GM19238 (cell line): Measurements from ENCODE around the gene PAK4.

Experiments
- DNase-seq: peaks from one replicate; pipeline ENCODE4 v3.0.0; 2011; ENCODE audit warnings: low spot score; ENCODE audit not compliant: insufficient read length

Gene PAK4

GRCh38 chr19:39146686-39147450 is 21.3 kb downstream of the PAK4 start:
- DNase-seq = no peak

- no peak for DNase-seq
These were observed 21.9 kb downstream of the PAK4 start for GRCh38 chr19:39147480-39147879.

- DNase-seq = no peak
These were observed 23.4 kb downstream of the PAK4 start for GRCh38 chr19:39148939-39149529.

- no peak for DNase-seq
These were observed 24.6 kb downstream of the PAK4 start for GRCh38 chr19:39150235-39150634.

- DNase-seq = no peak
These were observed 25.4 kb downstream of the PAK4 start for GRCh38 chr19:39150807-39151600.

GRCh38 chr19:39152066-39152465 is 26.5 kb downstream of the PAK4 start:
- DNase-seq = no peak

- DNase-seq = no peak
These were observed 28.6 kb downstream of the PAK4 start for GRCh38 chr19:39154100-39154628.

- DNase-seq = no peak
These were observed 29.1 kb downstream of the PAK4 start for GRCh38 chr19:39154629-39155100.

GRCh38 chr19:39155114-39155700 is 29.6 kb downstream of the PAK4 start:
- DNase-seq = no peak

GRCh38 chr19:39155741-39156140 is 30.2 kb downstream of the PAK4 start:
- DNase-seq = no peak

GRCh38 chr19:39156326-39157230 is 31.0 kb downstream of the PAK4 start:
- no peak for DNase-seq

GRCh38 chr19:39157275-39157996 is 31.9 kb downstream of the PAK4 start:
- no peak for DNase-seq

- DNase-seq = no peak
These were observed 32.4 kb downstream of the PAK4 start for GRCh38 chr19:39157997-39158389.

- no peak for DNase-seq
These were observed 33.2 kb downstream of the PAK4 start for GRCh38 chr19:39158646-39159260.

- no peak for DNase-seq
These were observed 34.9 kb downstream of the PAK4 start for GRCh38 chr19:39160523-39160861.

- DNase-seq = no peak
These were observed 35.5 kb downstream of the PAK4 start for GRCh38 chr19:39160889-39161672.

GRCh38 chr19:39162441-39163043 is 37.0 kb downstream of the PAK4 start:
- DNase-seq = no peak

GRCh38 chr19:39163621-39164020 is 38.0 kb downstream of the PAK4 start:
- no peak for DNase-seq
